Subcutaneous adipose tissue (tissue), 4 donors: ENCODE measurements around the gene LMLN. TPM values are rescaled to one million over a fixed set of nuclear protein-coding genes. Genes with fewer than 3 reads are reported as not detected.

Source experiments
- CTCF ChIP-seq: fragments of 450-650 bp; IDR thresholded peaks from one replicate; pipeline ENCODE4 v1.5.1; 2016; ENCODE audit warnings: low read depth, mild to moderate bottlenecking, control low read depth, antibody characterized with exemption, moderate library complexity
- total RNA-seq, 4 donors: library from RNA; depleted of rRNA; stranded (reverse); fragments of >200 nt; gene quantifications; one replicate each; pipeline ENCODE4 v1.1.0, GENCODE V29; 2016

Gene LMLN
- total RNA-seq, 4 donors from 2014 or later, result 2.3 to 8.0 (median 6.6) TPM

- TF ChIP-seq CTCF, result no peak
These were observed 6.1 kb upstream of the LMLN start for GRCh38 chr3:197953881-197954280.

GRCh38 chr3:197955892-197956477 lies 4.0 kb upstream of the LMLN start:
- TF ChIP-seq CTCF, result no peak

- no peak for TF ChIP-seq CTCF
These were observed 3.4 kb upstream of the LMLN start for GRCh38 chr3:197956626-197956988.

- TF ChIP-seq CTCF, result no peak
These were observed 2.3 kb upstream of the LMLN start for GRCh38 chr3:197957790-197958133.

GRCh38 chr3:197958346-197958745 lies 1.7 kb upstream of the LMLN start:
- TF ChIP-seq CTCF, result no peak

- TF ChIP-seq CTCF, result no peak
These were observed 522 bp upstream of the LMLN start for GRCh38 chr3:197959500-197959890.

GRCh38 chr3:197960694-197961581 lies 921 bp downstream of the LMLN start:
- no peak for TF ChIP-seq CTCF
